GM23338 (cell line): Measurements from ENCODE around the gene PCDHGB5. TPM values are rescaled to one million over a fixed set of nuclear protein-coding genes. Genes with fewer than 3 reads are reported as not detected.

Experiments
- ATAC-seq: fragments of 200-7000 bp; cut with Tn5 transposase; 3 replicates; pipeline ENCODE4 v1.9.1; 2020
- DNase-seq: peaks from one replicate; pipeline ENCODE4 v3.0.0-alpha.2; 2015; ENCODE audit warnings: low spot score
- H2AFZ ChIP-seq: fragments of 200-600 bp; sonication (generic); 2 replicates; pipeline ENCODE4 v1.8.0; 2016; ENCODE audit warnings: antibody characterized with exemption, mild to moderate bottlenecking, moderate library complexity
- H3F3A ChIP-seq: fragments of 200-600 bp; sonication (generic); replicated peaks from 2 replicates; pipeline ENCODE4 v1.8.0; 2017; ENCODE audit warnings: antibody characterized with exemption, mixed run types, low read depth
- H3K27ac ChIP-seq: fragments of 200-600 bp; sonication (generic); 2 replicates; pipeline ENCODE4 v1.6.1; 2016; ENCODE audit warnings: low read depth
- H3K27me3 ChIP-seq: fragments of 200-600 bp; sonication (generic); 2 replicates; pipeline ENCODE4 v1.8.0; 2016; ENCODE audit warnings: mild to moderate bottlenecking, mixed run types, moderate library complexity; ENCODE audit not compliant: insufficient read depth
- H3K36me3 ChIP-seq: fragments of 200-600 bp; sonication (generic); 2 replicates; pipeline ENCODE4 v1.8.0; 2016; ENCODE audit warnings: mild to moderate bottlenecking; ENCODE audit not compliant: insufficient read depth
- H3K4me1 ChIP-seq: fragments of 200-600 bp; sonication (generic); 2 replicates; pipeline ENCODE4 v1.8.0; 2016; ENCODE audit warnings: mild to moderate bottlenecking, moderate library complexity; ENCODE audit not compliant: insufficient read depth
- H3K4me2 ChIP-seq: fragments of 200-600 bp; sonication (generic); 2 replicates; pipeline ENCODE4 v1.7.1; 2017; ENCODE audit warnings: mixed run types
- H3K4me3 ChIP-seq: fragments of 200-600 bp; sonication (generic); 2 replicates; pipeline ENCODE4 v1.6.1; 2016; ENCODE audit warnings: mixed run types
- H3K79me2 ChIP-seq: fragments of 200-600 bp; sonication (generic); replicated peaks from 2 replicates; pipeline ENCODE4 v1.8.0; 2017; ENCODE audit warnings: mild to moderate bottlenecking; ENCODE audit not compliant: insufficient read depth
- H3K9me2 ChIP-seq: fragments of 200-600 bp; sonication (generic); 2 replicates; pipeline ENCODE4 v1.8.0; 2017; ENCODE audit not compliant: insufficient read depth
- H4K20me1 ChIP-seq: fragments of 200-600 bp; sonication (generic); replicated peaks from 2 replicates; pipeline ENCODE4 v1.8.0; 2017; ENCODE audit warnings: mild to moderate bottlenecking; ENCODE audit not compliant: insufficient read depth
- H3K27ac Mint-ChIP-seq: 2 replicates; pipeline ENCODE4 v1.8.0; 2020; ENCODE audit warnings: inconsistent platforms, mild to moderate bottlenecking, moderate library complexity, mixed read lengths
- H3K27me3 Mint-ChIP-seq: 3 replicates; pipeline ENCODE4 v1.8.0; 2022; ENCODE audit warnings: low read depth, mild to moderate bottlenecking, moderate library complexity, mixed read lengths, inconsistent platforms; ENCODE audit not compliant: insufficient read depth, poor library complexity
- H3K36me3 Mint-ChIP-seq: 3 replicates; pipeline ENCODE4 v1.8.0; 2021; ENCODE audit warnings: low read depth, mild to moderate bottlenecking, inconsistent platforms, moderate library complexity, mixed read lengths
- H3K4me1 Mint-ChIP-seq: 3 replicates; pipeline ENCODE4 v1.8.0; 2020; ENCODE audit warnings: mild to moderate bottlenecking, inconsistent platforms, mixed read lengths
- H3K4me3 Mint-ChIP-seq: 3 replicates; pipeline ENCODE4 v1.8.0; 2021; ENCODE audit warnings: moderate library complexity, mild to moderate bottlenecking, inconsistent platforms, mixed read lengths
- H3K9me3 Mint-ChIP-seq: 3 replicates; pipeline ENCODE4 v1.8.0; 2020; ENCODE audit warnings: moderate library complexity, mild to moderate bottlenecking, inconsistent platforms, mixed read lengths
- CREB1 ChIP-seq: fragments of 250-450 bp; sonication (Bioruptor Pico); IDR thresholded peaks from 2 replicates; pipeline ENCODE4 v1.5.0; 2020; ENCODE audit warnings: low read depth, mild to moderate bottlenecking, moderate library complexity
- CTCF ChIP-seq, 2 experiments: fragments of 200-600 bp in 1 of 2; sonication (generic) in 1 of 2; conservative IDR thresholded peaks; 2 replicates each; pipeline versions ENCODE4 v1.5.1 to v1.6.1; 2016 to 2017; ENCODE audit warnings: antibody characterized with exemption in 2 of 2, low read depth in 2 of 2, mild to moderate bottlenecking in 2 of 2, moderate library complexity in 1 of 2
- JUNB ChIP-seq: IDR thresholded peaks from one replicate; pipeline ENCODE4 v1.6.1; 2016; ENCODE audit warnings: antibody characterized with exemption; ENCODE audit not compliant: unreplicated experiment
- NANOG ChIP-seq: IDR thresholded peaks from 2 replicates; pipeline ENCODE4 v1.6.1; 2016; ENCODE audit warnings: antibody characterized with exemption, borderline replicate concordance
- POLR2AphosphoS5 ChIP-seq: IDR thresholded peaks from 2 replicates; pipeline ENCODE4 v1.6.1; 2016; ENCODE audit warnings: antibody characterized with exemption, low read depth
- STAT1 ChIP-seq: IDR thresholded peaks from one replicate; pipeline ENCODE4 v1.6.1; 2016; ENCODE audit warnings: antibody characterized with exemption; ENCODE audit not compliant: unreplicated experiment
- ZNF331 ChIP-seq: fragments of 250-450 bp; sonication (Bioruptor Pico); IDR thresholded peaks from 2 replicates; pipeline ENCODE4 v1.5.0; 2020; ENCODE audit warnings: low read depth, mild to moderate bottlenecking, moderate library complexity
- polyA plus RNA-seq: library from polyadenylated mRNA; unstranded; fragments of >200 nt; fragmentation: Nextera tagmentation; extraction: Ambion mirVana; gene quantifications from 2 replicates; pipeline ENCODE4 v1.2.1, GENCODE V29; 2016
- total RNA-seq: library from RNA; depleted of rRNA; stranded (reverse); fragments of >200 nt; shearing (Covaris generic); gene quantifications from 2 replicates; pipeline ENCODE4 v1.2.3, GENCODE V29; 2014
- TF ChIP-seq, protein P1 (sequence below): IDR thresholded peaks from one replicate; pipeline ENCODE4 v1.6.1; 2018; ENCODE audit warnings: antibody characterized with exemption; ENCODE audit not compliant: unreplicated experiment

The PCDHGB5 gene
- total and polyA plus RNA-seq, 2 experiments from 2014 or later, result 2.5 to 18.5 TPM

DNA sequence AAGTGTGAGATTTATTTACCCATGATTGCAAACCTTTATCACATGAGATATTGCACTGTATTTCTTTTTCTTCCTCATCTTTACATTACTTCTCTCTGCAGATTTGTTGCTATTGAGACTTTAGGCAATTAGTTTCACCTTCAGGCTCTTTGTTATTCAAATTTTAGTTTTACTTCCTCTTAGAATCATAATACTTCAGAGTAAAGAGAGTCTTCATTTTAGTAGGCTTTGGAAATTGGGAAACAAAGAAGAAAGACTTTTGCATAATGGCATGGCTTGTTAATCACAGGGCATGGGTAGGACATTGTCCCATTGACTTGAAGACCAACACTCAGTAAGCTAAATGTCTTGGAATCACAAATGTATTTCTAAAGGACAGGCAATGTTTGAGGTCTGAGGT is 35.0 kb upstream of the PCDHGB5 start:
- peak overlapping the region; percentile 42 for H3K4me2 ChIP-seq
- H3K4me3 Mint-ChIP-seq, result no peak overlapping the region; the same call in 2 of the 3 replicates
- ATAC-seq, result no peak

GRCh38 chr5:141363952-141364660 is 33.6 kb upstream of the PCDHGB5 start, which contains the start of gene PCDHGA5:
PCDHGA5 (plus strand) TSS chr5:141364162; CDS start chr5:141364331, 169 bp downstream.
- Histone ChIP-seq H4K20me1 (no peaks in the 10 kb centered on the region), H3F3A (0 out of 2 replicates have a peak, but pooled peaks cover 3% of the 10 kb centered on the region), H3K27me3 (no peaks in the 10 kb centered on the region), H3K9me2 (no peaks in the 10 kb centered on the region), H2AFZ (no peak within 1 kb of the TSS), H3K27ac (no peak within 1 kb of the TSS), H3K79me2 (no peaks in the 10 kb centered on the region), H3K36me3 (peaks cover 4% of the 10 kb centered on the region; the same call in 1 of the 2 replicates), H3K4me2 (peak within 1 kb of the TSS; percentile 42), H3K4me1 (peaks cover 17% of the 10 kb centered on the region; the same call in 1 of the 2 replicates), H3K4me3 (peak within 1 kb of the TSS; percentile 15)
- TF ChIP-seq POLR2AphosphoS5, result no peak
- TF ChIP-seq CTCF (conservative IDR thresholded peaks at IDR 0.05; ENCODE audit: low read depth in 2 of 2), result peak in 1 of 2 experiments; percentile 37; a peak in 2 of 4 replicates
- DNase-seq, result no peak
- Mint-ChIP-seq H3K4me3 (no peak within 1 kb of the TSS), H3K9me3 (peaks cover 71% of the 10 kb centered on the region), H3K27me3 (peaks cover 14% of the 10 kb centered on the region), H3K4me1 (peaks cover 14% of the 10 kb centered on the region), H3K36me3 (peaks cover 64% of the 10 kb centered on the region), H3K27ac (no peak within 1 kb of the TSS)
- no peak for ATAC-seq

More for the DNA sequence above, 35.0 kb upstream of the PCDHGB5 start:
- Histone ChIP-seq H3K36me3 (peaks cover 4% of the 10 kb centered on the region; the same call in 1 of the 2 replicates), H3K9me2 (no peaks in the 10 kb centered on the region), H4K20me1 (no peaks in the 10 kb centered on the region), H3K4me3 (peak overlapping the region; percentile 15), H3K27me3 (no peaks in the 10 kb centered on the region), H2AFZ (no peak overlapping the region), H3F3A (0 out of 2 replicates have a peak, but pooled peaks cover 3% of the 10 kb centered on the region), H3K4me1 (peaks cover 17% of the 10 kb centered on the region; the same call in 1 of the 2 replicates), H3K79me2 (no peaks in the 10 kb centered on the region), H3K27ac (no peak overlapping the region)
- peaks cover 14% of the 10 kb centered on the region for H3K4me1 Mint-ChIP-seq
- H3K27me3 Mint-ChIP-seq, result peaks cover 14% of the 10 kb centered on the region
- TF ChIP-seq ZNF331 (CRISPR knock-in tag) (no peak), NANOG (peak; percentile 52; the same call in 1 of the 2 replicates)
- H3K27ac Mint-ChIP-seq, result peak overlapping the region; percentile 5; the same call in 1 of the 2 replicates
- H3K9me3 Mint-ChIP-seq, result peaks cover 71% of the 10 kb centered on the region
- H3K36me3 Mint-ChIP-seq, result peaks cover 64% of the 10 kb centered on the region
- DNase-seq, result no peak

DNA sequence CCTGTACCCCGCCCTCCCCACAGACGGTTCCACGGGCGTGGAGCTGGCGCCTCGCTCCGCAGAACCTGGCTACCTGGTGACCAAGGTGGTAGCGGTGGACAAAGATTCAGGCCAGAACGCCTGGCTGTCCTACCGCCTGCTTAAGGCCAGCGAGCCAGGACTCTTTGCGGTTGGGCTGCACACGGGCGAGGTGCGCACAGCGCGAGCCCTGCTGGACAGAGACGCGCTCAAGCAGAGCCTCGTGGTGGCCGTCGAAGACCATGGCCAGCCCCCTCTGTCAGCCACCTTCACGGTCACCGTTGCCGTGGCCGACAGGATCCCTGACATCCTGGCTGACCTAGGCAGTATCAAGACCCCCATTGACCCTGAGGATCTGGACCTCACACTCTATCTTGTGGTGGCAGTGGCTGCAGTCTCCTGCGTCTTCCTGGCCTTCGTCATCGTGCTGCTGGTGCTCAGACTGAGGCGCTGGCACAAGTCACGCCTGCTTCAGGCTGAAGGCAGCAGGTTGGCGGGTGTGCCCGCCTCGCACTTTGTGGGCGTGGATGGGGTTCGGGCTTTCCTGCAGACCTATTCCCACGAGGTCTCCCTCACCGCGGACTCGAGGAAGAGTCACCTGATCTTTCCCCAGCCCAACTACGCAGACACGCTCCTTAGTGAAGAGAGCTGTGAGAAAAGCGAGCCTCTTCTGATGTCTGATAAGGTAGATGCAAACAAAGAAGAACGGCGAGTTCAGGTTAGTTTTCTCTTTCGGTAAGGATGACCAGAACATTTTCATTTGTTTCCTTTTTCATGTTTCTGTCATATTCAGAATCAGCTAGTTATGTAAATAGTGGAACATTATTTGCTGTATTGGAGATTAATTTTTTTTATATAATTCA is 31.5 kb upstream of the PCDHGB5 start:
- H3K27me3 Mint-ChIP-seq, result peaks cover 9% of the 10 kb centered on the region
- H4K20me1 ChIP-seq, result no peaks in the 10 kb centered on the region
- H3K27me3 ChIP-seq, result no peaks in the 10 kb centered on the region
- H3K4me3 Mint-ChIP-seq, result no peak overlapping the region
- H3K4me3 ChIP-seq, result no peak overlapping the region
- DNase-seq (no peak), ATAC-seq (no peak)
- no peak overlapping the region for H3K4me2 ChIP-seq
- peaks cover 4% of the 10 kb centered on the region; the same call in 1 of the 2 replicates for H3K36me3 ChIP-seq
- H3K9me3 Mint-ChIP-seq, result peaks cover 69% of the 10 kb centered on the region
- H3K36me3 Mint-ChIP-seq, result peaks cover 61% of the 10 kb centered on the region
- no peak overlapping the region for H3K27ac ChIP-seq
- H3K79me2 ChIP-seq, result no peaks in the 10 kb centered on the region
- H3F3A ChIP-seq, result no peaks in the 10 kb centered on the region
- peaks cover 9% of the 10 kb centered on the region for H3K4me1 Mint-ChIP-seq
- H3K4me1 ChIP-seq, result peaks cover 17% of the 10 kb centered on the region; the same call in 1 of the 2 replicates
- H3K27ac Mint-ChIP-seq, result no peak overlapping the region
- no peaks in the 10 kb centered on the region for H3K9me2 ChIP-seq
- no peak overlapping the region for H2AFZ ChIP-seq
- TF ChIP-seq CTCF (conservative IDR thresholded peaks at IDR 0.05; ENCODE audit: low read depth in 2 of 2) (no peak), STAT1 (no peak), CREB1 (CRISPR knock-in tag) (no peak), JUNB (no peak)
- TF ChIP-seq, protein P1, sequence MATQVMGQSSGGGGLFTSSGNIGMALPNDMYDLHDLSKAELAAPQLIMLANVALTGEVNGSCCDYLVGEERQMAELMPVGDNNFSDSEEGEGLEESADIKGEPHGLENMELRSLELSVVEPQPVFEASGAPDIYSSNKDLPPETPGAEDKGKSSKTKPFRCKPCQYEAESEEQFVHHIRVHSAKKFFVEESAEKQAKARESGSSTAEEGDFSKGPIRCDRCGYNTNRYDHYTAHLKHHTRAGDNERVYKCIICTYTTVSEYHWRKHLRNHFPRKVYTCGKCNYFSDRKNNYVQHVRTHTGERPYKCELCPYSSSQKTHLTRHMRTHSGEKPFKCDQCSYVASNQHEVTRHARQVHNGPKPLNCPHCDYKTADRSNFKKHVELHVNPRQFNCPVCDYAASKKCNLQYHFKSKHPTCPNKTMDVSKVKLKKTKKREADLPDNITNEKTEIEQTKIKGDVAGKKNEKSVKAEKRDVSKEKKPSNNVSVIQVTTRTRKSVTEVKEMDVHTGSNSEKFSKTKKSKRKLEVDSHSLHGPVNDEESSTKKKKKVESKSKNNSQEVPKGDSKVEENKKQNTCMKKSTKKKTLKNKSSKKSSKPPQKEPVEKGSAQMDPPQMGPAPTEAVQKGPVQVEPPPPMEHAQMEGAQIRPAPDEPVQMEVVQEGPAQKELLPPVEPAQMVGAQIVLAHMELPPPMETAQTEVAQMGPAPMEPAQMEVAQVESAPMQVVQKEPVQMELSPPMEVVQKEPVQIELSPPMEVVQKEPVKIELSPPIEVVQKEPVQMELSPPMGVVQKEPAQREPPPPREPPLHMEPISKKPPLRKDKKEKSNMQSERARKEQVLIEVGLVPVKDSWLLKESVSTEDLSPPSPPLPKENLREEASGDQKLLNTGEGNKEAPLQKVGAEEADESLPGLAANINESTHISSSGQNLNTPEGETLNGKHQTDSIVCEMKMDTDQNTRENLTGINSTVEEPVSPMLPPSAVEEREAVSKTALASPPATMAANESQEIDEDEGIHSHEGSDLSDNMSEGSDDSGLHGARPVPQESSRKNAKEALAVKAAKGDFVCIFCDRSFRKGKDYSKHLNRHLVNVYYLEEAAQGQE, result no peak
